Superior temporal gyrus (tissue), 1 donor: Measurements from ENCODE around the gene EIF2A.
"Not testable (repeated sequence)": the region's sequence is repeated elsewhere in the genome, so short reads cannot be mapped to it uniquely, and the experiment has no call there.

Experiments used
- DNase-seq: peaks from one replicate; pipeline ENCODE4 v3.0.0-alpha.2; 2016; ENCODE audit errors: extremely low spot score

Gene EIF2A

GRCh38 chr3:150602426-150603152 lies 56.0 kb downstream of the EIF2A start:
- no peak for DNase-seq

GRCh38 chr3:150603153-150603979 lies 56.8 kb downstream of the EIF2A start, which contains the start of gene SELENOT:
Gene SELENOT (plus strand): TSS chr3:150603321. CDS start chr3:150603363, 42 bp downstream.
- DNase-seq = peak; percentile 97

- no peak for DNase-seq
Measured at GRCh38 chr3:150603980-150604319, 57.4 kb downstream of the EIF2A start.

- no peak for DNase-seq
Measured at GRCh38 chr3:150605998-150606641, 59.5 kb downstream of the EIF2A start.

- DNase-seq = no peak
Measured at GRCh38 chr3:150607267-150608065, 60.9 kb downstream of the EIF2A start.

- DNase-seq = no peak
Measured at GRCh38 chr3:150609988-150610387, 63.4 kb downstream of the EIF2A start.

GRCh38 chr3:150610785-150611184 lies 64.2 kb downstream of the EIF2A start:
- no peak for DNase-seq

GRCh38 chr3:150611666-150612065 lies 65.1 kb downstream of the EIF2A start:
- DNase-seq = no peak

GRCh38 chr3:150612494-150612893 lies 65.9 kb downstream of the EIF2A start:
- no peak for DNase-seq

- no peak for DNase-seq
Measured at GRCh38 chr3:150613034-150613433, 66.4 kb downstream of the EIF2A start.

- no peak for DNase-seq
Measured at GRCh38 chr3:150613709-150614480, 67.3 kb downstream of the EIF2A start.

GRCh38 chr3:150620002-150620689 lies 73.6 kb downstream of the EIF2A start:
- no peak for DNase-seq

GRCh38 chr3:150622955-150623354 lies 76.4 kb downstream of the EIF2A start:
- DNase-seq = not testable (repeated sequence)

GRCh38 chr3:150623945-150624344 lies 77.4 kb downstream of the EIF2A start:
- no peak for DNase-seq

GRCh38 chr3:150626148-150626930 lies 79.8 kb downstream of the EIF2A start:
- no peak for DNase-seq

- DNase-seq = no peak
Measured at GRCh38 chr3:150627557-150627956, 81.0 kb downstream of the EIF2A start.

- no peak for DNase-seq
Measured at GRCh38 chr3:150631515-150632221, 85.1 kb downstream of the EIF2A start.

- no peak for DNase-seq
Measured at GRCh38 chr3:150635076-150635475, 88.5 kb downstream of the EIF2A start.

- DNase-seq = peak; percentile 28
Measured at GRCh38 chr3:150635526-150635925, 88.9 kb downstream of the EIF2A start.
